Measurements from ENCODE around the gene POLR2C. TPM values are rescaled to one million over a fixed set of nuclear protein-coding genes. Genes with fewer than 3 reads are reported as not detected.

The POLR2C gene
- total and polyA plus RNA-seq, 2 of the 13 experiments (the other 11 are each of a cell fraction or from before 2014, with no cell fraction given) = 104 to 216 TPM

GRCh38 chr16:57485916-57486857, 23.7 kb downstream of the POLR2C start, which contains the start of gene DOK4 (continued):
- TF ChIP-seq, protein P1, sequence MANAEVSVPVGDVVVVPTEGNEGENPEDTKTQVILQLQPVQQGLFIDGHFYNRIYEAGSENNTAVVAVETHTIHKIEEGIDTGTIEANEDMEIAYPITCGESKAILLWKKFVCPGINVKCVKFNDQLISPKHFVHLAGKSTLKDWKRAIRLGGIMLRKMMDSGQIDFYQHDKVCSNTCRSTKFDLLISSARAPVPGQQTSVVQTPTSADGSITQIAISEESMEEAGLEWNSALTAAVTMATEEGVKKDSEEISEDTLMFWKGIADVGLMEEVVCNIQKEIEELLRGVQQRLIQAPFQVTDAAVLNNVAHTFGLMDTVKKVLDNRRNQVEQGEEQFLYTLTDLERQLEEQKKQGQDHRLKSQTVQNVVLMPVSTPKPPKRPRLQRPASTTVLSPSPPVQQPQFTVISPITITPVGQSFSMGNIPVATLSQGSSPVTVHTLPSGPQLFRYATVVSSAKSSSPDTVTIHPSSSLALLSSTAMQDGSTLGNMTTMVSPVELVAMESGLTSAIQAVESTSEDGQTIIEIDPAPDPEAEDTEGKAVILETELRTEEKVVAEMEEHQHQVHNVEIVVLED (CRISPR knock-in tag; IDR thresholded peaks at IDR 0.05; ENCODE audit: borderline replicate concordance) = no peak
- no peak for TF ChIP-seq ZFP90 (CRISPR knock-in tag; IDR thresholded peaks at IDR 0.05; ENCODE audit: borderline replicate concordance)
- no peak; the same call in 1 of the 2 replicates for TF ChIP-seq PAX8 (CRISPR knock-in tag; IDR thresholded peaks at IDR 0.05; ENCODE audit: borderline replicate concordance)
- no peak for TF ChIP-seq SATB2 (CRISPR knock-in tag; IDR thresholded peaks at IDR 0.05)
- TF ChIP-seq ZNF101 (CRISPR knock-in tag; IDR thresholded peaks at IDR 0.05; ENCODE audit: borderline replicate concordance, low read depth) = no peak
- no peak for TF ChIP-seq ZNF546 (CRISPR knock-in tag; conservative IDR thresholded peaks at IDR 0.05)
- TF ChIP-seq, protein P2, sequence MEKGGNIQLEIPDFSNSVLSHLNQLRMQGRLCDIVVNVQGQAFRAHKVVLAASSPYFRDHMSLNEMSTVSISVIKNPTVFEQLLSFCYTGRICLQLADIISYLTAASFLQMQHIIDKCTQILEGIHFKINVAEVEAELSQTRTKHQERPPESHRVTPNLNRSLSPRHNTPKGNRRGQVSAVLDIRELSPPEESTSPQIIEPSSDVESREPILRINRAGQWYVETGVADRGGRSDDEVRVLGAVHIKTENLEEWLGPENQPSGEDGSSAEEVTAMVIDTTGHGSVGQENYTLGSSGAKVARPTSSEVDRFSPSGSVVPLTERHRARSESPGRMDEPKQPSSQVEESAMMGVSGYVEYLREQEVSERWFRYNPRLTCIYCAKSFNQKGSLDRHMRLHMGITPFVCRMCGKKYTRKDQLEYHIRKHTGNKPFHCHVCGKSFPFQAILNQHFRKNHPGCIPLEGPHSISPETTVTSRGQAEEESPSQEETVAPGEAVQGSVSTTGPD (CRISPR knock-in tag; IDR thresholded peaks at IDR 0.05) = no peak
- no peak for TF ChIP-seq ZNF550 (CRISPR knock-in tag; IDR thresholded peaks at IDR 0.05; ENCODE audit: borderline replicate concordance)
- no peak for TF ChIP-seq ZNF30 (CRISPR knock-in tag; IDR thresholded peaks at IDR 0.05)
- no peak for TF ChIP-seq ESRRA (CRISPR knock-in tag; IDR thresholded peaks at IDR 0.05; ENCODE audit: low read depth)
- TF ChIP-seq HNRNPLL (IDR thresholded peaks at IDR 0.05; ENCODE audit: low read depth, low read length, poor library complexity, severe bottlenecking) = no peak
- 0 out of 2 replicates have a peak, but pooled peaks have one; percentile 1 for TF ChIP-seq NCOA1 (CRISPR knock-in tag; IDR thresholded peaks at IDR 0.05)
- TF ChIP-seq ZBTB1 (CRISPR knock-in tag; IDR thresholded peaks at IDR 0.05; ENCODE audit: borderline replicate concordance) = no peak
- TF ChIP-seq MED1 (CRISPR knock-in tag; IDR thresholded peaks at IDR 0.05) = no peak
- TF ChIP-seq SIN3B (IDR thresholded peaks at IDR 0.05; ENCODE audit: low read length) = no peak
- TF ChIP-seq ZNF672 (CRISPR knock-in tag; IDR thresholded peaks at IDR 0.05) = no peak
- no peak for TF ChIP-seq ZNF180 (CRISPR knock-in tag; IDR thresholded peaks at IDR 0.05; ENCODE audit: borderline replicate concordance, low read depth)
- no peak for TF ChIP-seq GABPA (IDR thresholded peaks at IDR 0.05; ENCODE audit: low read depth, low read length)
- no peak for TF ChIP-seq GABPA (CRISPR knock-in tag; IDR thresholded peaks at IDR 0.05; ENCODE audit: low read depth)
- no peak for TF ChIP-seq MLXIP (CRISPR knock-in tag; IDR thresholded peaks at IDR 0.05; ENCODE audit: borderline replicate concordance)
- no peak for TF ChIP-seq ZNF572 (CRISPR knock-in tag; IDR thresholded peaks at IDR 0.05)
- TF ChIP-seq ZNF234 (CRISPR knock-in tag; conservative IDR thresholded peaks at IDR 0.05) = 0 out of 2 replicates have a peak, but pooled peaks have one; percentile 59
